OCI-LY7 (cell line): ENCODE measurements around the gene ELL.

ENCODE experiments used
- CTCF ChIP-seq: fragments of 200-600 bp; sonication (generic); conservative IDR thresholded peaks from 2 replicates; pipeline ENCODE4 v1.5.1; 2014; ENCODE audit warnings: mild to moderate bottlenecking, antibody characterized with exemption, low read length, moderate library complexity, mixed read lengths
- EZH2phosphoT487 ChIP-seq: fragments of 200-600 bp; sonication (generic); IDR thresholded peaks from 2 replicates; pipeline ENCODE4 v1.6.1; 2018; ENCODE audit warnings: low read depth, borderline replicate concordance, mild to moderate bottlenecking, mixed run types, antibody characterized with exemption, low read length, moderate library complexity, mixed read lengths

DNA sequence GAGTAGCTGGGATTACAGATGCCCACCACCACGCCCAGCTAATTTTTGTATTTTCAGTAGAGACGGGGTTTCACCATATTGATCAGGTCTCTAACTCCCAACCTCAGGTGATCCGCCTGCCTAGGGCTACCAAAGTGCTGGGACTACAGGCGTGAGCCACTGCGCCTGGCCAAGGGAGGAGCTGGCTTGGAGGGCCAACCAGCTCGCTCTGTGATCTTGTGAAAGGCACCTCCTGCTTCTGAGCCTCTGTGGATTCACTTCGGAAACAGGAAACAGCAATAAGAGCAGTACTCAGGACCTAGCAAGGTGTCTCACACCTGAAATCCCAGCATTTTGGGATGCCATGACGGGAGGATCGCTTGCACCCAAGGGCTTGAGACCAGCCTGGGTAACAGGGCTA is 2.0 kb upstream of the ELL start:
- TF ChIP-seq CTCF (no peak), EZH2phosphoT487 (no peak)
